Measurements from ENCODE around the gene APOB.

DNA sequence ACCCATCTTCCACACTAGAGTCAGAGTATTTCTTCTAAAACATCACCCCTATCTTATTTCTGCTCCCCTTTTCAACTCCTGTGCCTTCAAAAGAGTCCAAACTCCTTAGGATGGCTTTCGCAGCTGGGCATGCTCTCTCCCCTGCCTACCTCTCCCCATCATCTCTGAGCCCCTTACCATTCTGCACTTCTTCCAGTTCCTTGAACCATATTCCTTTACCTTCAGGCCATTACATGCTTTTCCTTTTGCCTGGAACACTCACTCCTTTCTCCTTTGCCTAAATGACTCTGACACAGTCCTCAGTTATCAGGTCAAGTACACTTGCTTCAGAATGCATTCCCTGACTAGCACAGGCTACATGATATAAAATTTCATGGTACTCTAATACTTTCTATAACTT is 22.4 kb downstream of the APOB start:
- no peak for TF ChIP-seq POLR2A (IDR thresholded peaks at IDR 0.05)
- TF ChIP-seq, protein P1, sequence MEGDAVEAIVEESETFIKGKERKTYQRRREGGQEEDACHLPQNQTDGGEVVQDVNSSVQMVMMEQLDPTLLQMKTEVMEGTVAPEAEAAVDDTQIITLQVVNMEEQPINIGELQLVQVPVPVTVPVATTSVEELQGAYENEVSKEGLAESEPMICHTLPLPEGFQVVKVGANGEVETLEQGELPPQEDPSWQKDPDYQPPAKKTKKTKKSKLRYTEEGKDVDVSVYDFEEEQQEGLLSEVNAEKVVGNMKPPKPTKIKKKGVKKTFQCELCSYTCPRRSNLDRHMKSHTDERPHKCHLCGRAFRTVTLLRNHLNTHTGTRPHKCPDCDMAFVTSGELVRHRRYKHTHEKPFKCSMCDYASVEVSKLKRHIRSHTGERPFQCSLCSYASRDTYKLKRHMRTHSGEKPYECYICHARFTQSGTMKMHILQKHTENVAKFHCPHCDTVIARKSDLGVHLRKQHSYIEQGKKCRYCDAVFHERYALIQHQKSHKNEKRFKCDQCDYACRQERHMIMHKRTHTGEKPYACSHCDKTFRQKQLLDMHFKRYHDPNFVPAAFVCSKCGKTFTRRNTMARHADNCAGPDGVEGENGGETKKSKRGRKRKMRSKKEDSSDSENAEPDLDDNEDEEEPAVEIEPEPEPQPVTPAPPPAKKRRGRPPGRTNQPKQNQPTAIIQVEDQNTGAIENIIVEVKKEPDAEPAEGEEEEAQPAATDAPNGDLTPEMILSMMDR (IDR thresholded peaks at IDR 0.05): no peak
- TF ChIP-seq EP300 (IDR thresholded peaks at IDR 0.05): no peak
